Activated CD4-positive, CD25-positive, alpha-beta regulatory T cell treated with anti-CD3 and anti-CD28 coated beads, Interleukin-2, amount 50 U/mL, for 24 hours (primary cell): ENCODE data around the gene JUND.

Experiments
- ATAC-seq, 2 donors: fragments of 150-1000 bp; cut with Tn5 transposase; one replicate each; pipeline ENCODE4 v1.10.0; 2021; ENCODE audit warnings: mild to moderate bottlenecking in 1 of 2, moderate library complexity in 1 of 2

The JUND gene

GRCh38 chr19:18308051-18308947 lies 26.9 kb upstream of the JUND start:
- ATAC-seq, result no peak

DNA sequence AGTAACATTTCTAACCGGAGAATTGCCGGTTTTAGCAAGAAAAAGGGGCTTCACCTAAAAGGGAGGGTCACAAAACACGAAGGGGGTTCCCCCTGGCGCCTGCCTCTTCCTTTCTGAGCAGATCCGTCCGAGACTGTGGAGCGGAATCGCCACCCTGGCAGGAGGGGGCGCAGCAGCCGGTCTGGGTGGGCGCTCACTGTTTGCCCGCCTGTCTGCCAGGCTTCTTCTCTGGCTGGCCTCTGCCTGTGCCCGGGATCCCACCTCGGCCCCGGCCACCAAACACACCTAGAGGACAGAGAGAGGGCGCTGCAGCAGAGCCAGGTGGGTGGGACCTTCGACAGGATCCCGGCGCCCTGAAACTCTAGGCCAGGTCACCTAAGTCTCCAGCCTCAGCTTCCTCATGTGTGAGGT lies 25.9 kb upstream of the JUND start:
- ATAC-seq, result no peak

GRCh38 chr19:18306888-18307260 lies 25.5 kb upstream of the JUND start:
- ATAC-seq, result no peak

- ATAC-seq, result no peak
Observed at GRCh38 chr19:18306209-18306887, 24.9 kb upstream of the JUND start.

GRCh38 chr19:18304458-18305310 lies 23.3 kb upstream of the JUND start:
- peak; percentile 89 to 90 for ATAC-seq

- peak; percentile 5 to 7 for ATAC-seq
Observed at GRCh38 chr19:18304208-18304457, 22.7 kb upstream of the JUND start.

GRCh38 chr19:18301718-18302111 lies 20.3 kb upstream of the JUND start:
- no peak for ATAC-seq

DNA sequence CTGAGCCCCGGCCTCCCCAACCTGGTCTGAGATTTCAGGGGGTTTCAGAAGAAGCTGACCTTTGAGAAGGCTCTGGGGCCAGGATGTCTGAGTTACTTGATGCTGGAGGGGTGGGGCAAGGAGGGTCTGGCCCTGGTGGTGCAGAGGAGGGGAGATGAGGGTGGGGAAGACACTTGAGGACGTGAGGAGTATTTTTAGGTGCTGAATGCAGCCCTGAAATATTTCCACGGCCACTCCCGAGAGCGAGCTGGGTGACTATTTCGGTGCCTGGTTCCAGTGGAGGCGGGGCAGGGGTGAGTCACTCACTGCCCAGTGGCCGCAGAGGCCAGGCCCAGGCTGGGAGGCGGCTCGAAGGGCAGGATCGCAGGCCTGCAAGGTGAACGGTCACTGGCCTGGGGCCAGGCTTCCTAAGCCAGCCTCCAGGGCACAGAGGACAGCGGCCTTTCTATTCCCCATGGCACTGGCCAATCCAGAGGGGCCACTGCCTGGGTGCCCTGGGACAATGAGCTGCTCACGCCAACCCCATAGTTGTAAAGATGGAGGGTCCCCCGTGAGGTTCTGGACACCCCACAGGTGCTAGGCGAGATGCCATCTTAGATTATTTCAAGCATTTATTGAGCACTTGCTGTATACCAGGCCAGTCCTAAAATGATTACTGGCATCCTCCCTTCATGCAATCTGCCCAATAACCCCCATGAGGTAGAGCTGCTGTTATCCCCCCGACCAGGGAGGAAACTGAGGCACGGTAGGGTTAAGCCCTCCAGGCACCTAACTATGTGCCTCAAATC lies 19.7 kb upstream of the JUND start:
- ATAC-seq, result no peak

DNA sequence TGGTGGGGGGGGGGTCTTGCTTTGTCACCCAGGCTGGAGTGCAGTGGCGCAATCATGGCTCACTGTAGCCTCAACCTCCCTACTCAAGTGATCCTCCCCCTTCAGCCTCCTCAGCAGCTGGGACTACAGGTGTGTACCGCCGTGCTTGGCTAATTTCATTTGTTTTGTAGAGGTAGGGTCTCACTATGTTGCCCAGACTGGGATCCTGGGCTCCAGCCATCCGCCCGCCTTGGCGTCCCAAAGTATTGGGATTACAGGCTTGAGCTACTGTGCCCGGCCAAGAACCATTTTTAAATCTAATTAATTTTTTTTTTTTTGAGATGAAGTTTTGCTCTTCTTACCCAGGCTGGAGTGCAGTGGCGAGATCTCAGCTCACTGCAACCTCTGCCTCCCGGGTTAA lies 18.2 kb upstream of the JUND start:
- no peak for ATAC-seq

GRCh38 chr19:18298601-18299000 lies 17.2 kb upstream of the JUND start:
- ATAC-seq, result peak in 1 of 2 donors; percentile 42

GRCh38 chr19:18297308-18297707 lies 15.9 kb upstream of the JUND start:
- no peak for ATAC-seq

- ATAC-seq, result no peak
Observed at GRCh38 chr19:18295034-18295451, 13.6 kb upstream of the JUND start.

DNA sequence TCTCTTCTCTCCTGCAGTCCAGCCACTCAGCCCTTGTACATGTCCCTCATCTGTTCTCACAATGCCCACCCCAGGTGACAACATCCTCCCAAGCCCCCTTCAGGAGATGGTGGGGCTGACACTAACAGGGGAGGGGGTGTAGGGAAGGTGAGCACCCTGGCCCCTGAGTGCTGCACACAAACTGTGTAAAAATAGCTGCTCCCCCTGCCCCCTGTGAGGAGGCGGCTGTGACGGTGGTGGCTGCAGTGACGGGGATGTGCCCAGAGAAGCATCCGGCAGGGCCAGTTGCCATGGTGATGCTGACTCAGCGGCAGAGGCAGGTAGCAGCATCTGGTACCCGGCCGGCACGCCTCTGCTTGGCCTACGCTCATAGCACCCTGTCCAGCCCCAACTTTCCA lies 13.0 kb upstream of the JUND start:
- peak; percentile 54 to 58 for ATAC-seq

DNA sequence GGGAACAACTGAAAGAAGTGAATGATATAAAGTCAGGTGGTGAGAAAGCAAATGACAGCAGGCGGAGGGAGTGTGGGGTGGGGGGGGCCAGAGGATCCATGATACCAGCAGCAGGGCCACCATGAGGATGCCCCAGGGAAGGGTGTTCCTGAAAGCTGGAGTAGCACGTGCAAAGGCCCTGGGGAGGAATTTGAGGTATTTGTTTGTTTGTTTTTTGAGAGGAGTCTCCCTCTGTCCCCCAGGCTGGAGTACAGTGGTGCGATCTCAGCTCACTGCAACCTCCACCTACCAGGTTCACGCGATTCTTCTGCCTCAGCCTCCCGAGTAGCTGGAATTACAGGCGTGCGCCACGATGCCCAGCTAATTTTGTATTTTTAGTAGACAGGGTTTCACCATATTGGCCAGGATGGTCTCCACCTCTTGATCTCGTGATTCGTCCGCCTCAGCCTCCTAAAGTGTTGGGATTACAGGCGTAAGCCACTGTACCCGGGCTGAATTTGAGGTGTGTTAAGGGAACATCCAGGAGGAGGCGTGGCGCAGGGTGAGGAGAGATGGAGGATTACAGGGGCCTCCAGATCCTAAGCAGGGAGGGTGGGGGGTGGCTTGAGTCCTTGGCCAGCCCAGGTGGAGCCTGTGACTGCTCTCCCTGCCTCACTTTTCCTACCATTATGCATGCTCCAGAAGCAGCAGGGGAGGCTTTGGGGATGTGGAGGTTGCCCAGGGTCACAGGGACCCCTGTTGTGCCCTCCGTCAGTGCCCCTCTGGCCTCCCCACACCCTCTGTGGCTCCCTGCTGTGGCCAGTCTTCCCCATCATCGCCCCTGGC lies 12.4 kb upstream of the JUND start:
- no peak for ATAC-seq

- ATAC-seq, result peak in 1 of 2 donors; percentile 8
Observed at GRCh38 chr19:18292810-18293641, 11.6 kb upstream of the JUND start.

- no peak for ATAC-seq
Observed at GRCh38 chr19:18292462-18292809, 11.0 kb upstream of the JUND start.

- ATAC-seq, result peak; percentile 7 to 15
Observed at GRCh38 chr19:18291590-18292461, 10.4 kb upstream of the JUND start.

- ATAC-seq, result no peak
Observed at GRCh38 chr19:18291019-18291524, 9.7 kb upstream of the JUND start.

- ATAC-seq, result peak; percentile 73 to 77
Observed at GRCh38 chr19:18290302-18291018, 9.0 kb upstream of the JUND start.
